Measurements from ENCODE around the gene MIS18BP1. TPM values are rescaled to one million over a fixed set of nuclear protein-coding genes. Genes with fewer than 3 reads are reported as not detected.
"Not testable (repeated sequence)": the region's sequence is repeated elsewhere in the genome, so short reads cannot be mapped to it uniquely, and the experiment has no call there.

MIS18BP1 gene
- total RNA-seq = 38.8 and 47.1 TPM in 2 replicates

DNA sequence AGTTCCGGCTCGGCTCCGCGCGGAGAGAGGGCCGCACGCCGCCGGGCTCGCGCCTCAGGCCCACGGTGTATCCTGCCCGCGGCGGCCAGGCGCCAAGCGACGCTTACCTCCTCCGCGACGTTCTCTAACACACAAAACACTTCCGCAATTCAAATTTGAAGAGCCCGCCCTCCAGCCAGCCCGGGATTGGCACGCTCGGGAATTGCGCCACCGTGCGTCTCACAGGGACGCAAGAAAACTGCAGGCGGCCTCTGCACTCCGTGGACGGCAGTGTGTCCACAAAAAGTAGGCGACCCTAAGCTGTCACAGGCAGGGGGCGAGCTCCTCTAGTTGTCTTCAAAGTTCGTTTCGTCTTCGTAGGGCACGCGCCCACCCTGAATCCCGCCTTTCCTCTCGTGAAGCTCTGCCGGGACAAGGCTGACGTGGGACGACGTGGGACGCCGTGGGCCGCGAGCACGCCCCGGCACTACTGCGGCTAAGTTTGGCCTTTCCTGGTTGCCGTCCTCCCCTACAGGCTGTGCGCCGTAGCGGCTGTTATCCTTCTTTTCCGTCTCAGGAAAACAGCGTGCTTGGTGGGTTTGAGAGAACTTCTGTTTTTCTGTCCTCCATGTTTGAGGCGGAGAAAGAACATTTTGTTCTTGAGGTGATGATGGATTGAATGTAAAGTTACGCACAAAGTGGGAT lies at the start of gene MIS18BP1:
Gene MIS18BP1 (minus strand): TSS at position 133 of the 684 bp plus-strand sequence. CDS start 5,916 bp downstream, outside the sequence.
- Mint-ChIP-seq H3K4me1 (peaks cover 38% of the 10 kb centered on the region), H3K36me3 (ENCODE audit: low read depth) (peaks cover 6% of the 10 kb centered on the region), H3K9me3 (peaks cover 10% of the 10 kb centered on the region), H3K27me3 (no peaks in the 10 kb centered on the region), H3K4me3 (peak within 1 kb of the TSS; percentile 94), H3K27ac (peak within 1 kb of the TSS; percentile 95)
- intact Hi-C loops (cut with micrococcal nuclease) = loop anchor here (1.0 kb wide), 5 partner anchors 15 to 356 kb away; partner anchors contain the start of genes FKBP3 and TOGARAM1
- peak; percentile 87 for DNase-seq
- peak; percentile 88 for ATAC-seq (ENCODE audit: low read depth)
- ChIA-PET POLR2A (interaction anchor here (0.6 to 3.2 kb wide), 8 partner anchors 14 to 356 kb away, joined by 3 to 23 read pairs (median 4); partner anchors contain the start of genes FANCM, FKBP3, KLHL28 and TOGARAM1), CTCF (interaction anchor here (1.0 to 1.5 kb wide), 4 partner anchors 9 to 291 kb away, joined by 4 to 8 read pairs (median 4); partner anchors contain the start of genes KLHL28, PRPF39 and TOGARAM1)
- no peak for TF ChIP-seq CTCF (IDR thresholded peaks at IDR 0.05)

DNA sequence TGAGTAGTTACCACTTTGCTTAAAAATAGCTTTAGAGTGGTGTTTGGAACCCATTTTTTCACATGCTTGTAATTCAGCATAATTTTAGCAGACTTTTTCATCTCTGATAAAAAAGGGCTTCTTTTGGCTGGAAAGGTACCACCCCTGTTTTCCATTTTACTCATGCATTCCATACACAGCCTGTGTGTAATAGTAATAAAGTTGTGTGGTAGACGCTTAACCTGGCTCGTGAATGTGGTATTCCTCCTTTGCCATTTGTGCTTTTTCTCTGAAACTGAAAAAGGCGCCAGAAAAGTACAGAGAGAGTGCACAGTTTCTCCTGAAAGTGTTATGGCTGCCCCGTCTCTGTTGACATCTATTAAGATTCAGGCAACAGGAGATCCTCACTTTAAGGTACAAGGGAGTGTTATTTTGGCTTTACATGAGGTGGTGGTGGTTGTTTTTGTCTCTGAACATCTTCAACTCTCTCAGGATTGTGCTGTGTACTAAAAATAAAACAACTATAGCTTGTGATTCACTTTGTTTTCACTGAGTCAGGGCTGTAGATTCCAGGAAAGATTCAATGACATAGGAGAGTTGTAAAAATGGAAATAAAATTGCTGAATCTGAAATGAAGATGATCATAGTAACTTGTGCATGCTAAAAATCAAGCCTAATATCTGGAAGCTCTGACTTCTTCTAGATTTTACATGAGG lies 45.6 kb upstream of the MIS18BP1 start:
- H3K9me3 Mint-ChIP-seq = peaks cover 2% of the 10 kb centered on the region
- DNase-seq = no peak
- no peak overlapping the region for H3K4me3 Mint-ChIP-seq
- intact Hi-C loops (cut with micrococcal nuclease) = no loop called here
- no peaks in the 10 kb centered on the region for H3K4me1 Mint-ChIP-seq
- CTCF ChIA-PET = no interaction called here
- peaks cover 2% of the 10 kb centered on the region for H3K27me3 Mint-ChIP-seq
- H3K27ac Mint-ChIP-seq = no peak overlapping the region
- no peak for ATAC-seq (ENCODE audit: low read depth)
- no peak for TF ChIP-seq CTCF (IDR thresholded peaks at IDR 0.05)
- POLR2A ChIA-PET = no interaction called here
- H3K36me3 Mint-ChIP-seq (ENCODE audit: low read depth) = no peaks in the 10 kb centered on the region

GRCh38 chr14:45294796-45295195 lies 41.8 kb upstream of the MIS18BP1 start:
- CTCF ChIA-PET; intact Hi-C loops (cut with micrococcal nuclease); H3K4me1 Mint-ChIP-seq; POLR2A ChIA-PET; ATAC-seq (ENCODE audit: low read depth); H3K9me3 Mint-ChIP-seq; H3K36me3 Mint-ChIP-seq (ENCODE audit: low read depth); H3K4me3 Mint-ChIP-seq; H3K27ac Mint-ChIP-seq; H3K27me3 Mint-ChIP-seq; DNase-seq: not testable (repeated sequence)

DNA sequence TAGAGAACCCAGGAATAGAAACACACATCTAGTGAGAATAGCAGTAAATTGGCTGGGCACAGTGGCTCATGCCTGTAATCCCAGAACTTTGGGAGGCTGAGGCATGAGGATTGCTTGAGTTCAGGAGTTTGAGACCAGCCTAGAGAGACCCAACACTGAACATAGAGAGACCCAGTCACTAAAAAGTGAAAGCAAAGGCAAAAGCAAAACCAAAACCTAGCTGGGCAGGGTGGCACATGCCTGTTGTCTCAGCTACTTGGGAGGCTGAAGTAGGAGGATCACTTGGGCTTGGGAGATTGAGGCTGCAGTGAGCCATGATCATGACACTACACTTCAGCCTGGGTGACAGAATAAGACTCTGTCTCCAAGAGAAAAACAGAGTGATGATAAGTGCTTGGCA lies 37.5 kb upstream of the MIS18BP1 start:
- no peak for DNase-seq
- intact Hi-C loops (cut with micrococcal nuclease) = no loop called here
- peaks cover 10% of the 10 kb centered on the region for H3K27me3 Mint-ChIP-seq
- H3K27ac Mint-ChIP-seq = no peak overlapping the region
- ChIA-PET CTCF (interaction anchor here (0.6 kb wide), 1 partner anchor 22 kb away, joined by 3 read pairs; no protein-coding TSS in a partner anchor), POLR2A (no interaction called here)
- no peaks in the 10 kb centered on the region for H3K9me3 Mint-ChIP-seq
- ATAC-seq (ENCODE audit: low read depth) = no peak
- H3K36me3 Mint-ChIP-seq (ENCODE audit: low read depth) = no peaks in the 10 kb centered on the region
- H3K4me1 Mint-ChIP-seq = no peaks in the 10 kb centered on the region
- no peak for TF ChIP-seq CTCF (IDR thresholded peaks at IDR 0.05)
- H3K4me3 Mint-ChIP-seq = no peak overlapping the region

DNA sequence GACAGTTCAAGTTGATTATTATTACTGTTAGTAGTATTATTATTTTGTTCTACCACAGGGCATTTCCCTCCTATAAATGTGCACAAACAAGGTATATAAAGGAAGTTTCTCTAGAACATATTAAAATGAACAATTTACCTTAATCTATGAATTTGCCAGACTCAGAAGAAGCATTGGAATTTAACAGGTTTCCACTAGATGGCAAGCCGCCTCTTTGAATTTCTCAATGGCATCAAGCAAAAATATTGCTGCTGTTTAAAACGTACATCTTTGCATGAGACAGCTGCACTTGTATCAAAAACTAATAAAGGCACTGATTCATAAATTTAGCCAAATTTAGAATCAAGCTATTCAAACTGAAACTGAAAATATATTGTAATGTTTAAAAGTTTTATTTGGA lies 34.6 kb upstream of the MIS18BP1 start:
- Mint-ChIP-seq H3K4me1 (no peaks in the 10 kb centered on the region), H3K27ac (no peak overlapping the region), H3K27me3 (peaks cover 10% of the 10 kb centered on the region), H3K9me3 (no peaks in the 10 kb centered on the region), H3K36me3 (ENCODE audit: low read depth) (no peaks in the 10 kb centered on the region), H3K4me3 (no peak overlapping the region)
- no peak for TF ChIP-seq CTCF (IDR thresholded peaks at IDR 0.05)
- ATAC-seq (ENCODE audit: low read depth) = no peak
- CTCF ChIA-PET = no interaction called here
- intact Hi-C loops (cut with micrococcal nuclease) = no loop called here
- no peak for DNase-seq
- POLR2A ChIA-PET = no interaction called here
